Lower lobe of right lung (tissue), 2 donors: Measurements from ENCODE around the gene TBC1D24. TPM values are rescaled to one million over a fixed set of nuclear protein-coding genes. Genes with fewer than 3 reads are reported as not detected.

Experiments used
- ATAC-seq, 2 donors: fragments of 200-7000 bp; cut with Tn5 transposase; one replicate each; pipeline ENCODE4 v1.9.1; 2020 to 2022; ENCODE audit warnings: mild to moderate bottlenecking in 2 of 2, moderate library complexity in 2 of 2
- DNase-seq: peaks from one replicate; pipeline ENCODE4 v3.0.0-alpha.2; 2020
- H3K27ac ChIP-seq: fragments of 200-600 bp; one replicate; pipeline ENCODE4 v1.8.0; 2022
- H3K27me3 ChIP-seq: fragments of 200-600 bp; one replicate; pipeline ENCODE4 v1.8.0; 2022; ENCODE audit warnings: low read depth
- H3K36me3 ChIP-seq: fragments of 200-600 bp; one replicate; pipeline ENCODE4 v1.8.0; 2022; ENCODE audit warnings: mild to moderate bottlenecking
- H3K4me1 ChIP-seq: fragments of 200-600 bp; one replicate; pipeline ENCODE4 v1.8.0; 2022
- H3K4me3 ChIP-seq: fragments of 200-600 bp; one replicate; pipeline ENCODE4 v1.8.0; 2022; ENCODE audit warnings: mild to moderate bottlenecking
- H3K9me3 ChIP-seq: fragments of 200-600 bp; one replicate; pipeline ENCODE4 v1.8.0; 2022
- intact Hi-C: fragments of 100-400 bp; cut with DNase I; formaldehyde crosslinking; loops from one replicate; pipeline ENCODE4 v1.11.0; 2022
- total RNA-seq: library from RNA; stranded (reverse); fragmentation: NEBNext Ultra II Directional; extraction: Animal tissue kit (Norgen Biotek cat#: 25700); gene quantifications from one replicate; pipeline ENCODE4 v1.2.1, GENCODE V29; 2021
- TF ChIP-seq, protein P1 (sequence below): fragments of 200-600 bp; IDR thresholded peaks from one replicate; pipeline ENCODE4 v1.8.0; 2022; ENCODE audit warnings: antibody characterized with exemption, mild to moderate bottlenecking
- donor health status: DM: no; HTN: yes; CAD: no; lungs with severe emphysema.

TBC1D24 gene
- total RNA-seq, 1 donor from 2014 or later: 40.2 TPM

DNA sequence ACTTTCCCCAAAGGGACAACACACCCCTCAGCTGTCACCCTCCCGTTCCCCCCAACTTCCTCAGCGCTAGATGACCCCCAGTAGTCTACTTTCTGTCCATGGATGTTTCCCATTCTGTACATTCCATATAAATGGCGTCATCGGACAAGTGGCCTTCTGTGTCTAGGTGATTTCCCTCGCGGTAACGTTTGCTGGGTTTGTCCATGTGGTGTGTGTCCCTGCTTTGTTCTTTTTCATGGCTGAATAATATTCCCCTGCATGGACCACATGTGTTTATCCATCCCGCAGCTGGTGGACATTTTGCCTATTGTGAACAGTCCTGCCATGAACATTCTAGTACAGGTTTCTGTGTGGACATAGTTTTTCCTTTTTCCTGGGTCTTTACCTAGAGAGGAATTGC, 22.3 kb upstream of the TBC1D24 start:
- Histone ChIP-seq H3K9me3 (no peaks in the 10 kb centered on the region), H3K4me3 (no peak overlapping the region), H3K27me3 (no peaks in the 10 kb centered on the region), H3K36me3 (peaks cover 22% of the 10 kb centered on the region), H3K4me1 (no peaks in the 10 kb centered on the region), H3K27ac (no peak overlapping the region)
- ATAC-seq (no peak), DNase-seq (no peak)
- intact Hi-C loops: no loop called here
- TF ChIP-seq, protein P1, sequence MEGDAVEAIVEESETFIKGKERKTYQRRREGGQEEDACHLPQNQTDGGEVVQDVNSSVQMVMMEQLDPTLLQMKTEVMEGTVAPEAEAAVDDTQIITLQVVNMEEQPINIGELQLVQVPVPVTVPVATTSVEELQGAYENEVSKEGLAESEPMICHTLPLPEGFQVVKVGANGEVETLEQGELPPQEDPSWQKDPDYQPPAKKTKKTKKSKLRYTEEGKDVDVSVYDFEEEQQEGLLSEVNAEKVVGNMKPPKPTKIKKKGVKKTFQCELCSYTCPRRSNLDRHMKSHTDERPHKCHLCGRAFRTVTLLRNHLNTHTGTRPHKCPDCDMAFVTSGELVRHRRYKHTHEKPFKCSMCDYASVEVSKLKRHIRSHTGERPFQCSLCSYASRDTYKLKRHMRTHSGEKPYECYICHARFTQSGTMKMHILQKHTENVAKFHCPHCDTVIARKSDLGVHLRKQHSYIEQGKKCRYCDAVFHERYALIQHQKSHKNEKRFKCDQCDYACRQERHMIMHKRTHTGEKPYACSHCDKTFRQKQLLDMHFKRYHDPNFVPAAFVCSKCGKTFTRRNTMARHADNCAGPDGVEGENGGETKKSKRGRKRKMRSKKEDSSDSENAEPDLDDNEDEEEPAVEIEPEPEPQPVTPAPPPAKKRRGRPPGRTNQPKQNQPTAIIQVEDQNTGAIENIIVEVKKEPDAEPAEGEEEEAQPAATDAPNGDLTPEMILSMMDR: no peak

DNA sequence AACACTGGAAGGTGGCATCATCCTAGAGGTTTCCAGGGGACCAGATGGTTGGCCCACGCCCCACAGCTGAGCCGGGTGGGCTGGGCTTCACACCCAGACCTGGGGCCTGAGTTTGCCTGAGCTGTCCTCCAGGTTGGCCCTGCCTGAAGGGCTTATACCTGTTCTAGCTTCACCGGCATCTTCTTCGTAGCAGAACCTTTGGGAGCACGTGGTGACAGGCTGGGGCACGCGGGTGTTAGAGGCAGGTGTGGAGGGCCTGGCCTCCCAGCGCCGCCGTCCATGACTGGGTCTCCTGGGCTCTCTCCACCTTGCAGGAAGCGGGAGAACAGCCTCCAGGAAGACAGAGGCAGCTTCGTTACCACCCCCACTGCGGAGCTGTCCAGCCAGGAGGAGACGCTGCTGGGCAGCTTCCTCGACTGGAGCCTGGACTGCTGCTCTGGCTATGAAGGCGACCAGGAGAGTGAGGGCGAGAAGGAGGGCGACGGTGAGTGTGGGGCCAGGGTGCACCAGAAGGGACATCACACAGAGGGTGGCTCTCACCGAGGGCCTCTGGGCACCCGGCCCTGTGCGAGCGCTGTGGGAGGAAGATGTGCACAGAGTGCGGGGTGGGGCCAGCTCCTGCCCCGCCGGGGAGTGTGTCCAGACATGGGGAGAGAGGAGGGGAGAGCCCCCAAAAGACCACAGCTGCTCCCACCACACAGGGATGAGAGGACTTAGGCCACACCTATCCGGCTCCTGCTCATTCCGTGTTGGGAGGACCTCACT, 19.7 kb upstream of the TBC1D24 start:
- DNase-seq (no peak), ATAC-seq (no peak)
- Histone ChIP-seq H3K4me1 (peaks cover 12% of the 10 kb centered on the region), H3K9me3 (no peaks in the 10 kb centered on the region), H3K4me3 (no peak overlapping the region), H3K36me3 (peaks cover 13% of the 10 kb centered on the region), H3K27ac (no peak overlapping the region), H3K27me3 (no peaks in the 10 kb centered on the region)
- TF ChIP-seq, protein P1: no peak
- intact Hi-C loops: no loop called here

DNA sequence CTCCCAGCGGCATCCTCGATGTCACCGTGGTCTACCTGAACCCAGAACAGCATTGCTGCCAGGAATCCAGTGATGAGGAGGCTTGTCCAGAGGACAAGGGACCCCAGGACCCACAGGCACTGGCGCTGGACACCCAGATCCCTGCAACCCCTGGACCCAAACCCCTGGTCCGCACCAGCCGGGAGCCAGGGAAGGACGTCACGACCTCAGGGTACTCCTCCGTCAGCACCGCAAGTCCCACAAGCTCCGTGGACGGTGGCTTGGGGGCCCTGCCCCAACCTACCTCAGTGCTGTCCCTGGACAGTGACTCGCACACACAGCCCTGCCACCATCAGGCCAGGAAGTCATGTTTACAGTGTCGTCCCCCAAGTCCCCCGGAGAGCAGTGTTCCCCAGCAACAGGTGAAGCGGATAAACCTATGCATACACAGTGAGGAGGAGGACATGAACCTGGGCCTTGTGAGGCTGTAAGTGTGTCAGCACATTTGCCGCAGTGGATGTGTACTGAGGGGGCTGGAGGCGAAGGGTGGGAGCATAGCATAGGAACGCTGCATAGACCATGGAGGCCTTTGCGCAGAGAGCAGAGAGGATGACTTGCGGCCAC, 18.3 kb upstream of the TBC1D24 start:
- no peak overlapping the region for H3K4me3 ChIP-seq
- intact Hi-C loops: no loop called here
- DNase-seq: no peak
- H3K36me3 ChIP-seq: peaks cover 13% of the 10 kb centered on the region
- peaks cover 16% of the 10 kb centered on the region for H3K4me1 ChIP-seq
- H3K27ac ChIP-seq: no peak overlapping the region
- TF ChIP-seq, protein P1: no peak
- no peaks in the 10 kb centered on the region for H3K9me3 ChIP-seq
- no peak for ATAC-seq
- no peaks in the 10 kb centered on the region for H3K27me3 ChIP-seq

DNA sequence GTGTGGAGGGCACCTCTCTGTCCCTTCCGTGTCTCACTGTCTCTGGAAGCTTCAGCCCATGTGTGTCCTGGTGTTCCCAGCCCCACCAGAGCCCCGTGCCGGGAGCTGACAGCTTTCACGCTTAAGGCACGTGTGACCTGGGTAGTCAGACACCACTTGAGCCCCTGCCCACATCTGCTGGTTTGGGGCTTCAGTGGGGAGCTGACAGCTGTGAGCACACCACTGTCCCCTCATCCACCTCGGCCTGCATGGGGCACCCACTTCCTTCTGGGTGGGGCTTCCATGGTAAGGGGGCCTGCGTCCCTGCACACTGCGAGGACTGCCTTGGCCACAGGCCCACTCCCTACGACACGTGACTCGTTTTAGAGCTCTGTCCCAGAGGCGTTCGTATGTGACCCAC, 17.7 kb upstream of the TBC1D24 start:
- no peaks in the 10 kb centered on the region for H3K9me3 ChIP-seq
- intact Hi-C loops: no loop called here
- H3K4me3 ChIP-seq: no peak overlapping the region
- DNase-seq (no peak), ATAC-seq (no peak)
- H3K27me3 ChIP-seq: no peaks in the 10 kb centered on the region
- peaks cover 16% of the 10 kb centered on the region for H3K4me1 ChIP-seq
- TF ChIP-seq, protein P1: no peak
- no peak overlapping the region for H3K27ac ChIP-seq
- H3K36me3 ChIP-seq: peaks cover 13% of the 10 kb centered on the region

DNA sequence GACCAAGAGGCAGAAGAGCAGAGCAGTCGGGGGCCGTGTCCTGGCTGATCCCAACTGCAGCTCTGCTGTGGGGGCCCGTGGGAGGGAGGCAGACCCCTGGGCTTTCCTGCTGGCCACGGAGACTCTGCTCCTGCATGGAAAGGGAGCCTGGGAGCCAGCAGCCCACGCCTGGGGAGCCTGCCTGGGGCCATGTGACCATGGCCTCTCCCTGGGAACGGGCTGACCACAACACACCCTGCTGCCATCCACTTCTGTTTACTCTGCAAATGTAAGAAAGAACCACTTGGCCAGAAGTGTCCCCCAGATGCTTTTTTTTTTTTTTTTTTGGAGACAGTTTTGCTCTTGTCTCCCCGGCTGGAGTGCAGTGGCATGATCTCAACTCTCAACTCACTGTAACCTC, 17.0 kb upstream of the TBC1D24 start:
- no peaks in the 10 kb centered on the region for H3K27me3 ChIP-seq
- TF ChIP-seq, protein P1: no peak
- peaks cover 16% of the 10 kb centered on the region for H3K4me1 ChIP-seq
- peaks cover 13% of the 10 kb centered on the region for H3K36me3 ChIP-seq
- intact Hi-C loops: no loop called here
- DNase-seq (no peak), ATAC-seq (peak; percentile 20)
- H3K4me3 ChIP-seq: no peak overlapping the region
- no peak overlapping the region for H3K27ac ChIP-seq
- no peaks in the 10 kb centered on the region for H3K9me3 ChIP-seq
